Measurements from ENCODE around the gene WDR46. TPM values are rescaled to one million over a fixed set of nuclear protein-coding genes. Genes with fewer than 3 reads are reported as not detected.

Gene WDR46
- total RNA-seq, 6 experiments from 2014 or later = 13.1 to 35.2 (median 23.9) TPM

- peaks cover 0 to 5% (median 0%) of the 10 kb centered on the region in 4 donors for H3K36me3 ChIP-seq
- peaks cover 0 to 17% (median 7%) of the 10 kb centered on the region in 4 donors for H3K4me1 ChIP-seq
- 21% methylated on average over 6 of the region's 28 CpGs for WGBS (ENCODE audit: insufficient coverage, low coverage, low lambda C conversion rate, missing lambda C conversion rate)
- DNase-seq = peak; percentile 88 to 89 (median 89)
- H3K27me3 ChIP-seq = no peaks in the 10 kb centered on the region
- TF ChIP-seq CTCF (IDR thresholded peaks at IDR 0.05) (peak; percentile 93 to 98 (median 98)), POLR2A (IDR thresholded peaks at IDR 0.05) (no peak)
- no peaks in the 10 kb centered on the region for H3K9me3 ChIP-seq
- ATAC-seq = peak; percentile 74 to 81 (median 78)
- intact Hi-C loops (cut with DNase I) = loop anchor here (5.0 to 10.0 kb wide), 2 partner anchors 81 to 83 kb away; no protein-coding TSS in a partner anchor
- peak overlapping the region; percentile 48 to 55 (median 52) for H3K4me3 ChIP-seq
- peak overlapping the region; percentile 70 to 86 (median 71) for H3K27ac ChIP-seq
These were observed 40.9 kb downstream of the WDR46 start for GRCh38 chr6:33247977-33248642.

GRCh38 chr6:33243476-33243875 lies 45.6 kb downstream of the WDR46 start:
- Histone ChIP-seq H3K27ac (no peak overlapping the region), H3K27me3 (no peaks in the 10 kb centered on the region), H3K36me3 (no peaks in the 10 kb centered on the region), H3K4me1 (peaks cover 0 to 5% (median under 1%) of the 10 kb centered on the region in 4 donors), H3K9me3 (no peaks in the 10 kb centered on the region), H3K4me3 (no peak overlapping the region)
- TF ChIP-seq CTCF (IDR thresholded peaks at IDR 0.05) = no peak
- no peak for TF ChIP-seq POLR2A (IDR thresholded peaks at IDR 0.05)
- ATAC-seq = no peak
- DNase-seq = no peak
- WGBS (ENCODE audit: insufficient coverage, low coverage, low lambda C conversion rate, missing lambda C conversion rate) = 33% methylated on average over 1 of the region's 1 CpG
- intact Hi-C loops (cut with DNase I) = loop anchor here in 1 of 2 donors (10.0 kb wide), 1 partner anchor 79 kb away; no protein-coding TSS in a partner anchor

GRCh38 chr6:33241968-33242367 lies 47.1 kb downstream of the WDR46 start:
- WGBS (ENCODE audit: insufficient coverage, low coverage, low lambda C conversion rate, missing lambda C conversion rate) = 41% methylated on average over 3 of the region's 3 CpGs
- ATAC-seq = no peak
- intact Hi-C loops (cut with DNase I) = loop anchor here in 1 of 2 donors (10.0 kb wide), 1 partner anchor 77 kb away; no protein-coding TSS in a partner anchor

GRCh38 chr6:33237741-33238140 lies 51.3 kb downstream of the WDR46 start:
- TF ChIP-seq CTCF (IDR thresholded peaks at IDR 0.05) (no peak), POLR2A (IDR thresholded peaks at IDR 0.05) (no peak)
- WGBS (ENCODE audit: insufficient coverage, low coverage, low lambda C conversion rate, missing lambda C conversion rate) = 56% methylated on average over 2 of the region's 2 CpGs
- intact Hi-C loops (cut with DNase I) = no loop called here

More at GRCh38 chr6:33241968-33242367, 47.1 kb downstream of the WDR46 start:
- H3K4me3 ChIP-seq = no peak overlapping the region
- H3K36me3 ChIP-seq = no peaks in the 10 kb centered on the region
- no peak overlapping the region for H3K27ac ChIP-seq
- H3K27me3 ChIP-seq = no peaks in the 10 kb centered on the region
- DNase-seq = no peak
- H3K4me1 ChIP-seq = no peaks in the 10 kb centered on the region
- TF ChIP-seq CTCF (IDR thresholded peaks at IDR 0.05) (no peak), POLR2A (IDR thresholded peaks at IDR 0.05) (no peak)
- no peaks in the 10 kb centered on the region for H3K9me3 ChIP-seq

More at GRCh38 chr6:33237741-33238140, 51.3 kb downstream of the WDR46 start:
- H3K27me3 ChIP-seq = no peaks in the 10 kb centered on the region
- H3K27ac ChIP-seq = no peak overlapping the region
- no peak for DNase-seq
- no peaks in the 10 kb centered on the region for H3K36me3 ChIP-seq
- no peak for ATAC-seq
- H3K4me3 ChIP-seq = no peak overlapping the region
- no peaks in the 10 kb centered on the region for H3K9me3 ChIP-seq
- H3K4me1 ChIP-seq = no peaks in the 10 kb centered on the region
